ENCODE measurements around the gene HOXD9.

DNA sequence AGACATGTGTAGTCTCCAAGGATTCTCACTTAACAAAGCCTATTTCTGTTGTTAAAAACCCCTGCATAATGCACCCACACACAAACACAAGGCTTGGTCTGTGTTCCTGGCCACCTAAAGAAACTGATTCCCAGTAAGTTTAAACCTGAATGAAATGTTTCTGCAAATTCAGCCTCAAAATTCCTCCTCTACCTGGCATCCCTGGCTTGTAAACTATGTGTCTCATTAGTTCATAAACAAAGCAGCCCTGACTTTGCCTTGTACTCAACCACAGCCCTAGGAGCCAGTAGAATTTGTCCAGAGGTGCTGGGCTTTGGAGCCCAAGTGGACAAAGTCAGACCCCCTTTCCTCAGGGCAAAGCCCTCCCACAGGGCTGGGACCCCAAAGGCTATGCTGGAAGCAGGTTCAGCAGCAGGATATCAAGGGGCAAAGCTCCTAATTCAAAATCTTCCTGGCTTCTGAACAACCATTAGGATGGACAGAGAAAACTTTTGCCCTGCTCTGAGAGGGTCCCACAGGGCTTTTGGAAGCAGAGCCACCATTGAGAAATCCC lies 32.6 kb upstream of the HOXD9 start:
- TF ChIP-seq, protein P1, sequence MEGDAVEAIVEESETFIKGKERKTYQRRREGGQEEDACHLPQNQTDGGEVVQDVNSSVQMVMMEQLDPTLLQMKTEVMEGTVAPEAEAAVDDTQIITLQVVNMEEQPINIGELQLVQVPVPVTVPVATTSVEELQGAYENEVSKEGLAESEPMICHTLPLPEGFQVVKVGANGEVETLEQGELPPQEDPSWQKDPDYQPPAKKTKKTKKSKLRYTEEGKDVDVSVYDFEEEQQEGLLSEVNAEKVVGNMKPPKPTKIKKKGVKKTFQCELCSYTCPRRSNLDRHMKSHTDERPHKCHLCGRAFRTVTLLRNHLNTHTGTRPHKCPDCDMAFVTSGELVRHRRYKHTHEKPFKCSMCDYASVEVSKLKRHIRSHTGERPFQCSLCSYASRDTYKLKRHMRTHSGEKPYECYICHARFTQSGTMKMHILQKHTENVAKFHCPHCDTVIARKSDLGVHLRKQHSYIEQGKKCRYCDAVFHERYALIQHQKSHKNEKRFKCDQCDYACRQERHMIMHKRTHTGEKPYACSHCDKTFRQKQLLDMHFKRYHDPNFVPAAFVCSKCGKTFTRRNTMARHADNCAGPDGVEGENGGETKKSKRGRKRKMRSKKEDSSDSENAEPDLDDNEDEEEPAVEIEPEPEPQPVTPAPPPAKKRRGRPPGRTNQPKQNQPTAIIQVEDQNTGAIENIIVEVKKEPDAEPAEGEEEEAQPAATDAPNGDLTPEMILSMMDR (conservative IDR thresholded peaks at IDR 0.05; ENCODE audit: low read length): no peak
- TF ChIP-seq EZH2phosphoT487 (IDR thresholded peaks at IDR 0.05; ENCODE audit: borderline replicate concordance, low read depth, low read length): no peak
